Kidney epithelial cell (primary cell): ENCODE data around the gene SH2D7. TPM values are rescaled to one million over a fixed set of nuclear protein-coding genes. Genes with fewer than 3 reads are reported as not detected.

Experiments
- DNase-seq: peaks from one replicate; pipeline ENCODE4 v3.0.0-alpha.2; 2010; ENCODE audit warnings: low read depth
- H3K27me3 ChIP-seq: 2 replicates; pipeline ENCODE4 v1.6.0; 2011; ENCODE audit warnings: low read length; ENCODE audit not compliant: control insufficient read depth, insufficient read depth
- H3K36me3 ChIP-seq: 2 replicates; pipeline ENCODE4 v1.5.1; 2011; ENCODE audit warnings: low read length; ENCODE audit not compliant: control insufficient read depth, insufficient read depth
- H3K4me3 ChIP-seq: 2 replicates; pipeline ENCODE4 v1.5.1; 2011; ENCODE audit warnings: low read depth, mild to moderate bottlenecking, control low read depth, low read length
- CTCF ChIP-seq: IDR thresholded peaks from 2 replicates; pipeline ENCODE4 v1.5.1; 2011; ENCODE audit warnings: mild to moderate bottlenecking, moderate library complexity, low read length, control low read depth, inconsistent platforms; ENCODE audit not compliant: insufficient read depth, poor library complexity, severe bottlenecking
- total RNA-seq: library from RNA; depleted of rRNA; stranded (reverse); fragments of >200 nt; gene quantifications from 2 replicates; pipeline ENCODE4 v1.2.3, GENCODE V29; 2015

The SH2D7 gene
- total RNA-seq, 1 donor from 2014 or later = not detected

- Histone ChIP-seq H3K36me3 (no peaks in the 10 kb centered on the region), H3K27me3 (no peaks in the 10 kb centered on the region), H3K4me3 (no peak overlapping the region)
- no peak for TF ChIP-seq CTCF
- no peak for DNase-seq
Measured at GRCh38 chr15:78110096-78110495, 17.7 kb downstream of the SH2D7 start.

GRCh38 chr15:78110916-78111475 lies 18.6 kb downstream of the SH2D7 start:
- Histone ChIP-seq H3K4me3 (no peak overlapping the region), H3K27me3 (no peaks in the 10 kb centered on the region), H3K36me3 (no peaks in the 10 kb centered on the region)
- no peak for DNase-seq
- no peak for TF ChIP-seq CTCF

GRCh38 chr15:78111788-78112187 lies 19.4 kb downstream of the SH2D7 start:
- no peaks in the 10 kb centered on the region for H3K27me3 ChIP-seq
- no peaks in the 10 kb centered on the region for H3K36me3 ChIP-seq
- no peak for TF ChIP-seq CTCF
- H3K4me3 ChIP-seq = no peak overlapping the region
- no peak for DNase-seq

GRCh38 chr15:78112551-78112950 lies 20.2 kb downstream of the SH2D7 start:
- Histone ChIP-seq H3K36me3 (no peaks in the 10 kb centered on the region), H3K27me3 (no peaks in the 10 kb centered on the region), H3K4me3 (no peak overlapping the region)
- DNase-seq = no peak
- TF ChIP-seq CTCF = no peak

GRCh38 chr15:78120523-78120922 lies 28.2 kb downstream of the SH2D7 start:
- TF ChIP-seq CTCF = no peak
- Histone ChIP-seq H3K27me3 (no peaks in the 10 kb centered on the region), H3K36me3 (no peaks in the 10 kb centered on the region), H3K4me3 (no peak overlapping the region)
- no peak for DNase-seq

GRCh38 chr15:78125267-78125666 lies 32.9 kb downstream of the SH2D7 start:
- H3K36me3 ChIP-seq = no peaks in the 10 kb centered on the region
- no peak overlapping the region for H3K4me3 ChIP-seq
- H3K27me3 ChIP-seq = no peaks in the 10 kb centered on the region
- no peak for DNase-seq
- TF ChIP-seq CTCF = no peak
